GM12873 (cell line): ENCODE results near the gene HNRNPAB.
A peak's percentile ranks its signal among the peaks of the same experiment; 100 is the strongest.

Experiments used
- TF ChIP-seq, protein P1 (sequence below): IDR thresholded peaks from 2 replicates; pipeline ENCODE4 v1.5.1; 2012; ENCODE audit warnings: low read depth, mild to moderate bottlenecking, moderate library complexity, low read length, control low read depth; ENCODE audit not compliant: insufficient read depth; ENCODE audit errors: missing control alignments

The HNRNPAB gene

DNA sequence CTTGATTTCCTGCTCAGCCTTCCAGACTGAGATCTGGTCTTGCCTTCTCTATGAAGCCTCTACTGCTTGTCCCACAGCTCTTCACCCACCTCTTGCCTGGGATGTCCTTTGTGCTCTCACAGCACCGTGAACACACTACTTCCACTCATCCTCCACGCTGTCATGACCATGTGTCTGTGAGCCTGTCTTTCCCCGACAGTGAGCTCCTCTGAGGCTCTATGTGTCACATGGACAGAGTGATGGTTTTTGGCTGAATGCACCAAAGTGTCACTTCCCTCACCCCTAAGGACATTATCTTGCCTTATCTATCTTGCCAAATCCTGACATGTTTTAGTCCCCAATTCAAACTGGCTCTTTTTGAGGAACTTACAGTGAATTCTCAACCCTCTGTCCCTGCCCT, 16.9 kb downstream of the HNRNPAB start:
- TF ChIP-seq, protein P1, sequence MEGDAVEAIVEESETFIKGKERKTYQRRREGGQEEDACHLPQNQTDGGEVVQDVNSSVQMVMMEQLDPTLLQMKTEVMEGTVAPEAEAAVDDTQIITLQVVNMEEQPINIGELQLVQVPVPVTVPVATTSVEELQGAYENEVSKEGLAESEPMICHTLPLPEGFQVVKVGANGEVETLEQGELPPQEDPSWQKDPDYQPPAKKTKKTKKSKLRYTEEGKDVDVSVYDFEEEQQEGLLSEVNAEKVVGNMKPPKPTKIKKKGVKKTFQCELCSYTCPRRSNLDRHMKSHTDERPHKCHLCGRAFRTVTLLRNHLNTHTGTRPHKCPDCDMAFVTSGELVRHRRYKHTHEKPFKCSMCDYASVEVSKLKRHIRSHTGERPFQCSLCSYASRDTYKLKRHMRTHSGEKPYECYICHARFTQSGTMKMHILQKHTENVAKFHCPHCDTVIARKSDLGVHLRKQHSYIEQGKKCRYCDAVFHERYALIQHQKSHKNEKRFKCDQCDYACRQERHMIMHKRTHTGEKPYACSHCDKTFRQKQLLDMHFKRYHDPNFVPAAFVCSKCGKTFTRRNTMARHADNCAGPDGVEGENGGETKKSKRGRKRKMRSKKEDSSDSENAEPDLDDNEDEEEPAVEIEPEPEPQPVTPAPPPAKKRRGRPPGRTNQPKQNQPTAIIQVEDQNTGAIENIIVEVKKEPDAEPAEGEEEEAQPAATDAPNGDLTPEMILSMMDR, result no peak

DNA sequence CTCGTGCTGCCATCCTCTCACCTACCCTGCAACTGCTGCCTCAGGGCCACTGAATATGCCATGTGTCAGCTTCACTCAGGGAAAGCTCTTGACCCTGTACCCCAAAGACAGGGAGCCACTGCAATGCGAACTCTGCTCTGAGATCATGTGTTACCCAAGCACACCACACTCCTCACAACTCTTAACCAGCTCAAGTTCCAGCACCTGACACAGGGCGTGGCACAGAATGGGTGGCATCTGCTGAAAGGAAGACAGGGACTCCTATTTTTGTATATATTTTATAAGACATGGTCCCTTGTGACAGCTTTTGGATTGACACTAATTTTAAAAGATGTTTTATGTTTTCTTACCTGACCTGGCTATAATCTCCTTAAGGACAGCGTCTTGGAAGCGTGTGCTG, 17.5 kb downstream of the HNRNPAB start:
- TF ChIP-seq, protein P1, result no peak

DNA sequence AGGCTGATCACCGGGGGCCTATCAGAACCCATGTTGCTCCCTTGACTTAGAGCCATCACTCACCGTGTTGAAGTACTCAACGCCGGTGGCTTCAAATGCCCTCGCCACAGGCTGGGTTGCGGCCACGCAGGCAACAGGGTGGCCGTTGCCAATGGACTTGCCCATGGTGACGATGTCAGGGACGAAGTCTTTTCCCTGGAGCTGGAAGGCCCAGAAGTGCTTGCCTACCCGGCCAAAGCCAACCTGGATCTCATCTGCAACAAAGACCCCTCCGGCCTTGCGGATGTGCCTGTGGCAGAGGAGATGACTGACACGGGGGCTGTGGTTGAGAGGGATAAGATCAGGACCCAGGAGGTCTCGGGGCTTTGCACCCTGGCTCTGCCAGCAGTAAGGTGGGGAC, 18.0 kb downstream of the HNRNPAB start:
- TF ChIP-seq, protein P1, result no peak

DNA sequence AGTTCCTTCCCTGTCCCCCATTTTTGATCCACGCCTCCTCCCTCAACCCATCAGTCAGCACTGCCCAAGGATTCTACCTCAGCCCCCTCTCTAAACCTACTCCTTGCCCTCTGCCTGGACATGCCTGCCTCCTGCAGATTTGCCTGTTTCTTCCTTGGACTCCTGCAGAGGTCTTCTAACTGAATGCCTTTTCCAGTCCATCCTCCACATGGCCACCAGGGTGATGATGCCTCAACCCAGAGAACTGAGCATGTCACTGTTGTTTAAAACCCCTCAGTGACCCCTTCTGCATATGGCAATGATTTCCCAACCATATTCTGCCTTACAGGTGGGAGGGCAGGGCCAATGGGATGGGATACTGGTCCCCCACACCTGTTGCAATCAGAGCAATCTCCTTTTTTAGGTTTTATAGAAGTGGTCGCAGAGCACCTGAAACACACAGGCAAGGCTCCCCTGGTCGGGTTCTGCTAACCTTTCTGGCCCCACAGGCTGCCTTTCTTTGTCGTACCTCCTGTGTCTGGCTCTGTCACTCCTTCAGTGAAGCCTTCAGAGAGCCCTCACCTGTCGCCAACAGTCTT, 19.0 kb downstream of the HNRNPAB start:
- TF ChIP-seq, protein P1, result peak; percentile 5

DNA sequence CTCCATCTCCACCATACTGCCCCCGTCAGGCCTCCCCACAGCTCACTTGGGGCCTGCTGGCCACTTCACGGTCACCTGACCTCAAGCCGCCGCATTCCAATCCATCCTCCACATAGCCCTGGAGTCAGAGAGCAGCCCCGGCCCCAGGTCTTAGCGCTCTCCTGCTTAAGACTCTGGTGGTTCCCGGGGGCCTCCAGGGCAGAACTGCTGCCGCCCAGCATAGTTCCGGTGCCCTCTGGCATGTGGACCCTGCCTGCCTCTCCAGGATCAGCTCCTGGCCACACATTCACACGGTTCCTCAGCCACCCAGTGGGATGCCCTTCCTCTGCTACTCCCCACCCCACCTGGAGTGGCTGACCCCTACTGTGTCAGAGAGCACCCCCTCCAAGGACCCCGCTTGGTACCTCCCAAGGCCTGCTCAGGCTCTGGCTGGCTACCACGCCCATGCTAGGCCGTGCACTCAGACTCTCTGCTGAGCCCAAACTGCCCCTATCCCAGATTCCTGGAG, 19.5 kb downstream of the HNRNPAB start:
- TF ChIP-seq, protein P1, result no peak

DNA sequence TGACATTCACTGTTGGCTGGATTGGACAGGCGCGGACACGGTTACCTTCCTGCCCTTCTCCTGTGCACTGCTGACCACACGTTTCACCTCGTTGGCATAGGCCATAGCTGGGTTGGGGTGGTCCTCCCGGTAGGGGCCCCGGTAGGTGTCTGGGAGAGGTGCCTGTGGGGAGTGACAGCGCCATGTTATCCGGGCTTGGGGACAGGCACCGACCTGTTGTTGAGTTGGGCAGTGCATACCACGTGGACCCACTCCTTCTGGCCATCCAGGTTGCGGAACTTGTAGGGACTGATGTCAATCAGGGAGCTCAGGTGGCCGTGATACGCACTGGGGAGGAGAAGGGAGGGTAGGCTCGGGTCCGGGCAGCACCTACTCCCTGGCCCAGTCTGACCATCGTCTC, 20.1 kb downstream of the HNRNPAB start:
- TF ChIP-seq, protein P1, result no peak

DNA sequence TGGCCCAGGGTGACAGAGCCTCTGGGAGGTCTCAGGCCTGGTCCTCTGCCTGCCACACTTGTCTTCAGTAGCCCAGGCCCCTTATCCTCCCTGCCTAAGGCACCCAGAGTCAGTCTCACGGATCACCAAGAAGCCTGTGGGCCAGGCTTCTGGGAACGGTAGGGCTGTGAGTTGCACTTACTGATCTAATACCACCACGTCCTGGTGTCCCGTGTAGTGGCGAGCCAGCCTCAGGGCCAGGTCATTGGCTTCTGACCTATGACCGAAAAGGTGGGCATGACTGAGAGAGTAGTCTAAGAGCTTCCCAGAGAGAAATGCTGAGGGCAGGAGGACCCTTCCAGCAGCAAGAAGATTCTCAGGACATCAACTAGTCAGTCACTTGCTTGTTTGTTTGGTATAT, 20.8 kb downstream of the HNRNPAB start:
- TF ChIP-seq, protein P1, result no peak
